H1 (cell line): Measurements from ENCODE around the gene TM4SF1. TPM values are rescaled to one million over a fixed set of nuclear protein-coding genes. Genes with fewer than 3 reads are reported as not detected.

ENCODE experiments used
- CTCF ChIA-PET: fragments of 300-600 bp; sonication (Branson Sonifier 250); formaldehyde crosslinking; loops from one replicate; lab custom pipeline; 2021; ENCODE audit not compliant: partially characterized antibody; lab: Charles Lee
- POLR2A ChIA-PET: fragments of 300-600 bp; sonication (Branson Sonifier 250); formaldehyde crosslinking; loops from one replicate; lab custom pipeline; 2021; ENCODE audit warnings: inconsistent platforms; ENCODE audit not compliant: partially characterized antibody; lab: Charles Lee
- DNase-seq, 2 experiments: peaks; one replicate each; pipeline versions ENCODE4 v3.0.0 to v3.0.0-alpha.2; 2010 to 2022; ENCODE audit warnings: low spot score in 2 of 2, low read depth in 1 of 2, mixed read lengths in 1 of 2
- FAIRE-seq: peaks from 2 replicates; lab custom pipeline; 2011; peaks lifted over from hg19 to GRCh38; lab: Jason Lieb, UNC
- H2AFZ ChIP-seq: 2 replicates; pipeline ENCODE4 v1.8.1; 2012; ENCODE audit warnings: low read length, inconsistent platforms
- H2AK5ac ChIP-seq: 2 replicates; pipeline ENCODE4 v1.6.1; 2013; ENCODE audit warnings: low read depth, low read length
- H2BK120ac ChIP-seq: replicated peaks from 2 replicates; pipeline ENCODE3; 2013; ENCODE audit warnings: low read depth, low read length, inconsistent platforms
- H2BK12ac ChIP-seq: 2 replicates; pipeline ENCODE4 v1.6.1; 2013; ENCODE audit warnings: low read depth, low read length
- H2BK15ac ChIP-seq: 2 replicates; pipeline ENCODE4 v1.6.1; 2013; ENCODE audit warnings: low read length
- H2BK20ac ChIP-seq: 2 replicates; pipeline ENCODE4 v1.6.1; 2013; ENCODE audit warnings: low read length
- H2BK5ac ChIP-seq: 2 replicates; pipeline ENCODE4 v1.6.1; 2013; ENCODE audit warnings: low read depth, low read length
- H3K14ac ChIP-seq: 2 replicates; pipeline ENCODE4 v1.6.1; 2013; ENCODE audit warnings: inconsistent platforms; ENCODE audit not compliant: insufficient read length
- H3K18ac ChIP-seq: 2 replicates; pipeline ENCODE4 v1.6.1; 2013; ENCODE audit warnings: low read length; ENCODE audit errors: extremely low read depth
- H3K23ac ChIP-seq: 2 replicates; pipeline ENCODE4 v1.6.1; 2013; ENCODE audit warnings: inconsistent platforms; ENCODE audit not compliant: insufficient read length
- H3K23me2 ChIP-seq: 2 replicates; pipeline ENCODE4 v1.6.1; 2013; ENCODE audit warnings: low read depth, low read length
- H3K27ac ChIP-seq: 2 replicates; pipeline ENCODE4 v1.6.1; 2011; ENCODE audit warnings: low read depth, low read length, inconsistent platforms
- H3K27me3 ChIP-seq, 4 experiments: replicated peaks in 1 of 4; 1 replicate in 1 of 4; 2 replicates in 3 of 4; pipeline versions ENCODE4 v1.6.1 to v1.8.1; 2011 to 2013; ENCODE audit warnings: low read length in 3 of 4, mild to moderate bottlenecking in 3 of 4, inconsistent platforms in 2 of 4, mixed read lengths in 2 of 4, moderate library complexity in 1 of 4; ENCODE audit not compliant: control insufficient read depth in 3 of 4, insufficient read depth in 3 of 4; ENCODE audit errors: extremely low read depth in 1 of 4
- H3K36me3 ChIP-seq, 4 experiments: 2 replicates each; pipeline versions ENCODE4 v1.6.1 to v1.8.1; 2011 to 2013; ENCODE audit warnings: mild to moderate bottlenecking in 4 of 4, low read length in 3 of 4, moderate library complexity in 2 of 4, control low read depth in 1 of 4, inconsistent platforms in 1 of 4; ENCODE audit not compliant: insufficient read depth in 4 of 4, control insufficient read depth in 2 of 4
- H3K4ac ChIP-seq: replicated peaks from 2 replicates; pipeline ENCODE3; 2013; ENCODE audit warnings: low read length, low read depth, mixed read lengths, inconsistent platforms; ENCODE audit not compliant: insufficient read length
- H3K4me1 ChIP-seq, 4 experiments: replicated peaks in 1 of 4; 1 replicate in 1 of 4; 2 replicates in 3 of 4; pipeline versions ENCODE4 v1.6.1 to v1.8.1; 2011 to 2013; ENCODE audit warnings: low read length in 3 of 4, inconsistent platforms in 2 of 4, mixed read lengths in 1 of 4; ENCODE audit not compliant: insufficient read depth in 4 of 4, control insufficient read depth in 3 of 4
- H3K4me2 ChIP-seq, 2 experiments: 2 replicates each; pipeline versions ENCODE4 v1.6.1 to v1.8.1; 2011 to 2013; ENCODE audit warnings: low read depth in 2 of 2, low read length in 2 of 2, control low read depth in 1 of 2, inconsistent platforms in 1 of 2, mild to moderate bottlenecking in 1 of 2; ENCODE audit not compliant: insufficient read depth in 1 of 2
- H3K4me3 ChIP-seq, 4 experiments: fragments of 200-600, 300-600 bp in 1 of 4; sonication (generic), shearing (Covaris generic), sonication (Bioruptor Twin) in 1 of 4; 2 replicates each; pipeline versions ENCODE4 v1.5.1 to v1.8.1; 2011 to 2016; ENCODE audit warnings: low read length in 4 of 4, low read depth in 3 of 4, control low read depth in 2 of 4, inconsistent platforms in 2 of 4, mild to moderate bottlenecking in 2 of 4, mixed read lengths in 1 of 4, moderate library complexity in 1 of 4; ENCODE audit not compliant: insufficient read depth in 2 of 4; ENCODE audit errors: extremely low read depth in 1 of 4
- H3K56ac ChIP-seq: replicated peaks from 2 replicates; pipeline ENCODE3; 2013; ENCODE audit warnings: low read depth, mild to moderate bottlenecking, mixed read lengths, low read length, inconsistent platforms; ENCODE audit not compliant: insufficient read length
- H3K79me1 ChIP-seq: 2 replicates; pipeline ENCODE4 v1.6.1; 2013; ENCODE audit warnings: low read depth, low read length, control low read depth
- H3K79me2 ChIP-seq, 2 experiments: 2 replicates each; pipeline versions ENCODE4 v1.6.1 to v1.8.1; 2012 to 2013; ENCODE audit warnings: low read length in 2 of 2, mild to moderate bottlenecking in 2 of 2, inconsistent platforms in 1 of 2; ENCODE audit not compliant: insufficient read depth in 2 of 2, control insufficient read depth in 1 of 2
- H3K9ac ChIP-seq, 4 experiments: replicated peaks in 1 of 4; 1 replicate in 1 of 4; 2 replicates in 3 of 4; pipeline versions ENCODE4 v1.6.1 to v1.8.1; 2011 to 2013; ENCODE audit warnings: low read depth in 3 of 4, low read length in 3 of 4, control low read depth in 2 of 4, mild to moderate bottlenecking in 2 of 4, moderate library complexity in 2 of 4, inconsistent platforms in 1 of 4; ENCODE audit errors: extremely low read depth in 1 of 4
- H3K9me3 ChIP-seq, 2 experiments: 2 replicates each; pipeline versions ENCODE4 v1.6.1 to v1.8.1; 2012 to 2013; ENCODE audit warnings: mild to moderate bottlenecking in 2 of 2, moderate library complexity in 2 of 2, control low read depth in 1 of 2, inconsistent platforms in 1 of 2, low read depth in 1 of 2, low read length in 1 of 2, mixed read lengths in 1 of 2; ENCODE audit not compliant: insufficient read depth in 2 of 2
- H4K20me1 ChIP-seq, 2 experiments: replicated peaks in 1 of 2; 2 replicates each; pipeline versions ENCODE3 to v1.8.1; 2011 to 2013; ENCODE audit warnings: inconsistent platforms in 2 of 2, low read length in 2 of 2, mild to moderate bottlenecking in 1 of 2; ENCODE audit not compliant: insufficient read depth in 2 of 2, control insufficient read depth in 1 of 2
- H4K5ac ChIP-seq: 2 replicates; pipeline ENCODE4 v1.6.1; 2013; ENCODE audit warnings: low read length, low read depth, mixed read lengths, inconsistent platforms; ENCODE audit not compliant: insufficient read length
- H4K8ac ChIP-seq: 2 replicates; pipeline ENCODE4 v1.8.0; 2013; ENCODE audit warnings: mild to moderate bottlenecking, moderate library complexity, low read length, inconsistent platforms; ENCODE audit not compliant: insufficient read depth; ENCODE audit errors: extremely low read depth
- H4K91ac ChIP-seq: replicated peaks from 2 replicates; pipeline ENCODE3; 2013; ENCODE audit warnings: low read length, mixed read lengths, inconsistent platforms; ENCODE audit not compliant: insufficient read length
- ATF3 ChIP-seq: IDR thresholded peaks from 2 replicates; pipeline ENCODE4 v1.6.1; 2011; ENCODE audit warnings: low read depth, mild to moderate bottlenecking, low read length; ENCODE audit not compliant: insufficient read depth
- CBX5 ChIP-seq: fragments of 300-800, 300-1000 bp; sonication (generic); IDR thresholded peaks from 2 replicates; pipeline ENCODE4 v1.7.1; 2016; ENCODE audit warnings: antibody characterized with exemption, low read length, low read depth
- CBX8 ChIP-seq: fragments of 300-800, 300-1000 bp; sonication (generic); IDR thresholded peaks from 2 replicates; pipeline ENCODE4 v1.7.1; 2016; ENCODE audit warnings: low read depth, low read length, borderline replicate concordance
- EGR1 ChIP-seq: IDR thresholded peaks from 2 replicates; pipeline ENCODE4 v1.6.1; 2011; ENCODE audit warnings: low read depth, low read length, borderline replicate concordance
- JUND ChIP-seq: IDR thresholded peaks from 2 replicates; pipeline ENCODE4 v1.6.1; 2011; ENCODE audit warnings: mild to moderate bottlenecking, improper control_type of control experiment, low read length
- KDM1A ChIP-seq: fragments of 200-600, 300-600 bp; sonication (generic); IDR thresholded peaks from 2 replicates; pipeline ENCODE4 v1.7.1; 2016; ENCODE audit warnings: mild to moderate bottlenecking, low read length, borderline replicate concordance
- MAFK ChIP-seq: IDR thresholded peaks from 2 replicates; pipeline ENCODE4 v1.6.1; 2012; ENCODE audit warnings: low read depth, mild to moderate bottlenecking, improper control_type of control experiment, low read length
- NRF1 ChIP-seq: IDR thresholded peaks from 2 replicates; pipeline ENCODE4 v1.6.1; 2011; ENCODE audit warnings: mild to moderate bottlenecking, low read depth, low read length, improper control_type of control experiment
- RBBP5 ChIP-seq: IDR thresholded peaks from 2 replicates; pipeline ENCODE4 v1.7.1; 2012; ENCODE audit warnings: low read depth, mild to moderate bottlenecking, inconsistent platforms, low read length, moderate library complexity, borderline replicate concordance
- RFX5 ChIP-seq: IDR thresholded peaks from 2 replicates; pipeline ENCODE4 v1.6.1; 2011; ENCODE audit warnings: low read depth, low read length, improper control_type of control experiment, borderline replicate concordance
- RXRA ChIP-seq: IDR thresholded peaks from 2 replicates; pipeline ENCODE4 v1.6.1; 2011; ENCODE audit warnings: low read depth, mild to moderate bottlenecking, low read length, moderate library complexity; ENCODE audit not compliant: insufficient read depth
- SP2 ChIP-seq: IDR thresholded peaks from 2 replicates; pipeline ENCODE4 v1.6.1; 2012; ENCODE audit warnings: mild to moderate bottlenecking, low read length, inconsistent platforms
- WGBS, 2 experiments: shearing (Covaris generic) in 1 of 2; methylation state at CpG; one replicate each; pipeline versions ENCODE4 v1.1.6 to v1.1.7; 2013 to 2015; ENCODE audit warnings: low lambda C conversion rate in 2 of 2, mixed read lengths in 2 of 2, inconsistent platforms in 1 of 2, low coverage in 1 of 2, missing lambda C conversion rate in 1 of 2; ENCODE audit not compliant: insufficient replicate concordance in 2 of 2, insufficient coverage in 1 of 2, insufficient read length in 1 of 2; ENCODE audit errors: extremely low coverage in 1 of 2, missing lambda C conversion rate in 1 of 2; 5-methylcytosine and 5-hydroxymethylcytosine counted together
- polyA plus RNA-seq, 7 experiments: library from polyadenylated mRNA; depleted of rRNA in 3 of 7; stranded (reverse) in 5 of 7; unstranded in 2 of 7; fragments of >200 nt in 5 of 7; fragments of 200-250 nt in 2 of 7; gene quantifications; 1 replicate in 5 of 7; 2 replicates in 1 of 7; 4 replicates in 1 of 7; pipeline versions ENCODE4 v1.2.1 to v1.2.3, GENCODE V29; 2011 to 2013; ENCODE audit warnings: missing spikeins in 2 of 7, mixed read lengths in 2 of 7
- total RNA-seq: library from RNA; stranded (reverse); fragmentation: NEBNext Ultra II Directional; extraction: Animal tissue kit (Norgen Biotek cat#: 25700); gene quantifications from 2 replicates; pipeline ENCODE4 v1.2.1, GENCODE V29; 2021

TM4SF1 gene
- total and polyA plus RNA-seq, 2 of the 8 experiments (the other 6 are each of a cell fraction or from before 2014, with no cell fraction given): 0.26 to 1.3 TPM

GRCh38 chr3:149363053-149363452 is 14.4 kb downstream of the TM4SF1 start:
- H2BK15ac ChIP-seq: no peak overlapping the region
- no peak overlapping the region for H2AFZ ChIP-seq
- FAIRE-seq (peak; percentile 57), DNase-seq (no peak)
- no peaks in the 10 kb centered on the region for H3K9me3 ChIP-seq
- H3K27ac ChIP-seq: no peak overlapping the region
- H4K20me1 ChIP-seq: no peaks in the 10 kb centered on the region
- H3K36me3 ChIP-seq: no peaks in the 10 kb centered on the region
- H3K14ac ChIP-seq: no peak overlapping the region
- no peak for TF ChIP-seq RXRA
- TF ChIP-seq ATF3: no peak
- no peak for TF ChIP-seq RBBP5
- TF ChIP-seq CBX5: no peak
- TF ChIP-seq MAFK: no peak
- no peak for TF ChIP-seq RFX5
- no peak for TF ChIP-seq KDM1A
- TF ChIP-seq JUND: no peak
- TF ChIP-seq NRF1: no peak
- no peak for TF ChIP-seq EGR1
- no peak for TF ChIP-seq SP2
- TF ChIP-seq CBX8: no peak
- TF ChIP-seq, all 59 proteins: peak for 0
- Histone ChIP-seq H3K79me1 (no peaks in the 10 kb centered on the region), H4K8ac (no peak overlapping the region), H3K23ac (no peak overlapping the region), H2BK20ac (no peak overlapping the region), H2BK120ac (no peak overlapping the region), H3K4me3 (no peak overlapping the region), H2BK12ac (no peak overlapping the region), H3K4me2 (no peak overlapping the region), H3K4me1 (peaks cover 0 to 10% (median 0%) of the 10 kb centered on the region in 4 experiments; a peak in 1 of 7 replicates), H4K91ac (no peak overlapping the region), H3K18ac (no peak overlapping the region), H3K9ac (no peak overlapping the region), H3K56ac (no peak overlapping the region), H4K5ac (no peak overlapping the region), H2AK5ac (no peak overlapping the region), H3K23me2 (no peaks in the 10 kb centered on the region; the same call in 1 of the 2 replicates), H3K4ac (no peak overlapping the region), H2BK5ac (no peak overlapping the region), H3K79me2 (no peaks in the 10 kb centered on the region), H3K27me3 (no peaks in the 10 kb centered on the region)
- ChIA-PET POLR2A (no interaction called here), CTCF (interaction anchor here (0.5 to 3.7 kb wide), 9 partner anchors 10 to 445 kb away, joined by 3 to 20 read pairs (median 3); no protein-coding TSS in a partner anchor)
- 85% methylated on average over 2 of the region's 2 CpGs; no CpG with 5 or more reads in 1 of the 2 experiments for WGBS, 2 experiments
